Endothelial cell of umbilical vein (primary cell): ENCODE data around the gene NKX6-2. TPM values are rescaled to one million over a fixed set of nuclear protein-coding genes. Genes with fewer than 3 reads are reported as not detected.

ENCODE experiments used
- BruUV-seq: library from RNA; stranded (reverse); fragments of 400-500 nt; replicated peaks from 2 replicates; lab custom pipeline; 2021; lab: Mats Ljungman, UMichigan
- CTCF ChIA-PET: fragments of 300-600, 350-600 bp; sonication (Branson Sonifier 250); formaldehyde crosslinking; loops from one replicate; lab custom pipeline; 2021; ENCODE audit warnings: antibody characterized with exemption, inconsistent platforms; lab: Charles Lee
- POLR2A ChIA-PET: fragments of 300-600, 350-600 bp; sonication (Branson Sonifier 250); formaldehyde crosslinking; loops from one replicate; lab custom pipeline; 2021; ENCODE audit warnings: antibody characterized with exemption, inconsistent platforms; lab: Charles Lee
- DNase-seq: peaks from one replicate; pipeline ENCODE4 v3.0.0-alpha.2; 2011; ENCODE audit warnings: low read depth, low spot score
- FAIRE-seq: peaks from 2 replicates; lab custom pipeline; 2011; peaks lifted over from hg19 to GRCh38; lab: Jason Lieb, UNC
- H2AFZ ChIP-seq: 2 replicates; pipeline ENCODE4 v1.6.0; 2012; ENCODE audit warnings: low read depth, low read length, control low read depth, inconsistent platforms
- H3K27ac ChIP-seq: 2 replicates; pipeline ENCODE4 v1.5.1; 2011; ENCODE audit warnings: low read depth, mild to moderate bottlenecking, control low read depth, low read length, moderate library complexity; ENCODE audit not compliant: insufficient read depth
- H3K27me3 ChIP-seq, 2 experiments: 2 replicates each; pipeline versions ENCODE4 v1.6.0 to v1.6.1; 2011; ENCODE audit warnings: low read length in 2 of 2, mixed read lengths in 1 of 2; ENCODE audit not compliant: control insufficient read depth in 2 of 2, insufficient read depth in 2 of 2
- H3K36me3 ChIP-seq, 2 experiments: 2 replicates in 1 of 2; 3 replicates in 1 of 2; pipeline ENCODE4 v1.5.1; 2011; ENCODE audit warnings: low read length in 2 of 2, mild to moderate bottlenecking in 1 of 2, moderate library complexity in 1 of 2; ENCODE audit not compliant: control insufficient read depth in 2 of 2, insufficient read depth in 2 of 2; ENCODE audit errors: extremely low read depth in 1 of 2
- H3K4me1 ChIP-seq: 3 replicates; pipeline ENCODE4 v1.5.1; 2011; ENCODE audit warnings: mild to moderate bottlenecking, low read length; ENCODE audit not compliant: control insufficient read depth, insufficient read depth; ENCODE audit errors: extremely low read depth
- H3K4me2 ChIP-seq: 2 replicates; pipeline ENCODE4 v1.6.1; 2011; ENCODE audit warnings: low read length, control low read depth, mixed read lengths; ENCODE audit not compliant: insufficient read depth
- H3K4me3 ChIP-seq, 3 experiments: fragments of 200-600 bp in 1 of 3; sonication (generic), shearing (Covaris generic) in 1 of 3; replicated peaks in 1 of 3; 2 replicates each; pipeline ENCODE4 v1.5.1; 2011 to 2016; ENCODE audit warnings: control low read depth in 3 of 3, low read length in 3 of 3, mild to moderate bottlenecking in 2 of 3, inconsistent platforms in 1 of 3, low read depth in 1 of 3, moderate library complexity in 1 of 3; ENCODE audit not compliant: insufficient read depth in 1 of 3
- H3K79me2 ChIP-seq: 2 replicates; pipeline ENCODE4 v1.6.0; 2012; ENCODE audit warnings: low read length, inconsistent platforms; ENCODE audit not compliant: control insufficient read depth, insufficient read depth
- H3K9ac ChIP-seq: replicated peaks from 2 replicates; pipeline ENCODE3; 2011; ENCODE audit warnings: low read length, control low read depth; ENCODE audit not compliant: insufficient read depth; ENCODE audit errors: extremely low read depth
- H3K9me1 ChIP-seq: replicated peaks from 3 replicates; pipeline ENCODE4 v1.6.0; 2011; ENCODE audit warnings: mild to moderate bottlenecking, low read length; ENCODE audit not compliant: control insufficient read depth, insufficient read depth; ENCODE audit errors: extremely low read depth
- H3K9me3 ChIP-seq: replicated peaks from 2 replicates; pipeline ENCODE4 v1.5.1; 2012; ENCODE audit warnings: low read length, inconsistent platforms; ENCODE audit not compliant: control insufficient read depth, insufficient read depth
- H4K20me1 ChIP-seq: replicated peaks from 2 replicates; pipeline ENCODE3; 2011; ENCODE audit warnings: mild to moderate bottlenecking, low read length; ENCODE audit not compliant: control insufficient read depth, insufficient read depth; ENCODE audit errors: extremely low read depth
- CTCF ChIP-seq, 2 donors: IDR thresholded peaks; 1 replicate in 1 of 2; 2 replicates in 1 of 2; pipeline ENCODE4 v1.5.1; 2011; ENCODE audit warnings: low read length in 2 of 2, mild to moderate bottlenecking in 2 of 2, moderate library complexity in 2 of 2, control low read depth in 1 of 2, inconsistent platforms in 1 of 2, low read depth in 1 of 2; ENCODE audit not compliant: insufficient read depth in 1 of 2; ENCODE audit errors: extremely low read depth in 1 of 2
- EZH2 ChIP-seq: IDR thresholded peaks from 2 replicates; pipeline ENCODE4 v1.6.1; 2012; ENCODE audit warnings: borderline replicate concordance, low read depth, mild to moderate bottlenecking, moderate library complexity, low read length, inconsistent platforms; ENCODE audit not compliant: severe bottlenecking
- FOS ChIP-seq: IDR thresholded peaks from 2 replicates; pipeline ENCODE4 v1.6.1; 2011; ENCODE audit warnings: mild to moderate bottlenecking, low read length, moderate library complexity, borderline replicate concordance; ENCODE audit not compliant: insufficient read depth
- GATA2 ChIP-seq: IDR thresholded peaks from 2 replicates; pipeline ENCODE4 v1.7.0; 2011; ENCODE audit warnings: low read depth, mild to moderate bottlenecking, moderate library complexity, mixed read lengths, low read length; ENCODE audit not compliant: insufficient read length, insufficient read depth
- JUN ChIP-seq: IDR thresholded peaks from 2 replicates; pipeline ENCODE4 v1.6.1; 2011; ENCODE audit warnings: borderline replicate concordance, low read depth; ENCODE audit not compliant: insufficient read length, insufficient read depth
- MYC ChIP-seq: IDR thresholded peaks from one replicate; pipeline ENCODE4 v1.6.1; 2011; ENCODE audit warnings: mild to moderate bottlenecking, low read depth, low read length
- POLR2A ChIP-seq: IDR thresholded peaks from 2 replicates; pipeline ENCODE4 v1.6.1; 2012; ENCODE audit warnings: low read depth, mild to moderate bottlenecking, control low read depth, low read length
- POLR2AphosphoS5 ChIP-seq: IDR thresholded peaks from 2 replicates; pipeline ENCODE4 v1.6.1; 2012; ENCODE audit warnings: low read depth, mild to moderate bottlenecking, control low read depth, low read length, moderate library complexity; ENCODE audit not compliant: insufficient read depth
- dilution Hi-C: fragments of 300-500 bp; cut with MboI; formaldehyde crosslinking; loops from one replicate; pipeline ENCODE4 v1.15.0; 2019; ENCODE audit warnings: low sequenced_read_pairs; ENCODE audit not compliant: extremely low pct_ligation_motif_present
- intact Hi-C: fragments of 100-400 bp; cut with micrococcal nuclease; formaldehyde crosslinking; loops from one replicate; pipeline ENCODE4 v1.10.0; 2022
- polyA plus RNA-seq, 4 experiments: library from polyadenylated mRNA; depleted of rRNA in 3 of 4; stranded (reverse) in 3 of 4; unstranded in 1 of 4; fragments of >200 nt; gene quantifications; 2 replicates each; pipeline versions ENCODE4 v1.2.1 to v1.2.3, GENCODE V29; 2011 to 2012; ENCODE audit warnings: missing spikeins in 1 of 4
- total RNA-seq: library from RNA; stranded (reverse); gene quantifications from 2 replicates; pipeline ENCODE4 v1.2.3, GENCODE V29; 2021
- TF ChIP-seq, protein P1 (sequence below): IDR thresholded peaks from 2 replicates; pipeline ENCODE4 v1.6.1; 2011; ENCODE audit not compliant: insufficient read depth, insufficient read length

Gene NKX6-2
- total and polyA plus RNA-seq, 2 donors (not counting 3 experiments of a cell fraction or from before 2014, with no cell fraction given): not detected

- Histone ChIP-seq H3K4me1 (no peaks in the 10 kb centered on the region), H4K20me1 (no peaks in the 10 kb centered on the region), H3K27ac (no peak overlapping the region), H3K4me3 (no peak overlapping the region), H3K9me1 (no peaks in the 10 kb centered on the region), H3K79me2 (no peaks in the 10 kb centered on the region), H3K9me3 (no peaks in the 10 kb centered on the region), H3K4me2 (no peak overlapping the region), H3K27me3 (no peaks in the 10 kb centered on the region), H2AFZ (no peak overlapping the region), H3K36me3 (no peaks in the 10 kb centered on the region), H3K9ac (no peak overlapping the region)
- POLR2A ChIA-PET: no interaction called here
- TF ChIP-seq GATA2 (no peak), JUN (no peak), EZH2 (no peak), FOS (no peak)
- no TSS peak for BruUV-seq
- CTCF ChIA-PET: no interaction called here
- FAIRE-seq (no peak), DNase-seq (no peak)
- intact Hi-C loops (no loop called here), dilution Hi-C loops (no loop called here)
Measured at GRCh38 chr10:132811891-132812481, 26.0 kb upstream of the NKX6-2 start.

DNA sequence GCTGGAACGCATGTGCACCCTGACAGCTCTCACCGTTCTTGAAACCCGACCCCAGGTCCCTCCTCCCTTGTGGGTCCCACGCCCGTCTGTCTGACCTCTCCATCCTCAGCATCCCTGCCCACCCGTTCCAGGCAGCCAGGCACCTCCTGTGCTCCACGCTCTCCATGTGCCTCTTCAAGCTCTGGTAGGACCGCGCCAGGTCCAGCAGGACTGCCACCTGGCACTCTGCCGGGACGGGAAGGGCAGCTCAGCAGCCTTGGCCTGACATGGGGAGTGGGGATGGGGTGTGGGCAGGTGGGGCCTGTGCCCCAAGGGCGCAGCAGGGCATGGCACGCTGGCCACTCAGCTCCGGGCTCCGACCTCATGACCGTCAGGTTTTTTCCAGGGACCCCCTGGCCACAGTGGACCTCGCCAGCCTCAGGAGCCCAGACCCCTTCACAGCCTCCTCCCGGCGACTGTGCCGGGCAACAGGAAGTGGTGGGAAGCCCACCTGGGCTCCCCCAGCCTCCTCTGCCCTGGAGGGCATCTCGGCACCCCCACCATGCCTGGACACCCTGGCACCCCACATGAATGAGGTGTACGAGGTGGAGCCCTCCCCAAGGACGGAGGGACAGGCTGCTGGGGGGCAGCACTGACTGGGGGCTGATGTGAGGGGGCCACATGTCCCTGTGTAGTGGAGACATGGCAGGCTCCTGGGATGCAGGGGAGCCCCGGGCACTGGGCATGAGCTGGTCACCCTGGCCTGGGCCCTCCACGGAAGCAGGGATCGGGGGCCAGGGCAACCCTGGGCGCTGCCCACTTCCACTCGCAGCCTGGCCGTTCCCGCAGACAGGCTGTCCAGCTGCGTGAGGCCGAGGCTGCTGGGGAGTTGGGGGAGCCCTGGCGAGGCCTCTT is 25.1 kb upstream of the NKX6-2 start:
- Histone ChIP-seq H3K9ac (no peak overlapping the region), H3K27me3 (no peaks in the 10 kb centered on the region), H3K36me3 (no peaks in the 10 kb centered on the region), H3K27ac (no peak overlapping the region), H3K9me3 (no peaks in the 10 kb centered on the region), H3K79me2 (no peaks in the 10 kb centered on the region), H3K4me1 (no peaks in the 10 kb centered on the region), H2AFZ (no peak overlapping the region), H3K4me2 (no peak overlapping the region), H3K4me3 (no peak overlapping the region), H3K9me1 (no peaks in the 10 kb centered on the region), H4K20me1 (no peaks in the 10 kb centered on the region)
- POLR2A ChIA-PET: no interaction called here
- BruUV-seq: no TSS peak
- CTCF ChIA-PET: no interaction called here
- FAIRE-seq: no peak
- dilution Hi-C loops: no loop called here
- DNase-seq: no peak
- no peak for TF ChIP-seq MYC
- no peak for TF ChIP-seq EZH2
- no peak for TF ChIP-seq FOS
- TF ChIP-seq GATA2: no peak
- TF ChIP-seq, protein P1, sequence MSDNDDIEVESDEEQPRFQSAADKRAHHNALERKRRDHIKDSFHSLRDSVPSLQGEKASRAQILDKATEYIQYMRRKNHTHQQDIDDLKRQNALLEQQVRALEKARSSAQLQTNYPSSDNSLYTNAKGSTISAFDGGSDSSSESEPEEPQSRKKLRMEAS: no peak
- no peak for TF ChIP-seq JUN
- TF ChIP-seq POLR2AphosphoS5: no peak
- TF ChIP-seq CTCF (IDR thresholded peaks at IDR 0.05; ENCODE audit: extremely low read depth in 1 of 2, insufficient read depth in 1 of 2, low read depth in 1 of 2, low read length in 2 of 2): no peak
- TF ChIP-seq POLR2A: no peak
- intact Hi-C loops: no loop called here
